ENCODE measurements around the gene HGFAC.

Gene HGFAC

DNA sequence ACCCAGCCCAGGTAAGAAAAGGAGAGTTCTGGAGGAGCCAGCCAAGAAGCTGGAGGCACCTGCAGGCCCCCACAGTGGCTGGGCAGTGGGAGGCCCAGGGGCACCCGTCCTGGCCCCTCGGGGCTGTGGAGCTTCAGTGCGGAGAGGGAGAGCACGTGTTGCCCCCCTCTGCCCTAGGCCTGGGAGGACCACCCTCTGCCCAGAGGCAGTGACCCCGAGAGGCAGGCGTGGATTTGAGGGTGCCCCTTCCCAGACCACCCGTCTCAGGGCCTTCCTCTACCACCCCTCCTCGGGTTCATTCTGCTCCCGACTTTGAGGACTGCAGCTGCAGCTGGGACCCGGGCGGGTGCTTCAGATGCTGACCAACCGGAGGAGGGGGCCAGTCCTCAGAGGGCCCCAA, 12.1 kb upstream of the HGFAC start:
- no peaks in the 10 kb centered on the region for H3K36me3 ChIP-seq
- no peak overlapping the region for H3K4me3 ChIP-seq (ENCODE audit: low read depth in 1 of 2, low read length in 1 of 2)
- H3K27me3 ChIP-seq, result no peaks in the 10 kb centered on the region
- H3K27ac ChIP-seq, result no peak overlapping the region
- TF ChIP-seq CTCF (IDR thresholded peaks at IDR 0.05), result no peak
- H3K4me1 ChIP-seq (ENCODE audit: control insufficient read depth in 1 of 2, insufficient read depth in 1 of 2, low read depth in 1 of 2, low read length in 1 of 2), result no peaks in the 10 kb centered on the region
- H3K9me3 ChIP-seq, result no peaks in the 10 kb centered on the region

DNA sequence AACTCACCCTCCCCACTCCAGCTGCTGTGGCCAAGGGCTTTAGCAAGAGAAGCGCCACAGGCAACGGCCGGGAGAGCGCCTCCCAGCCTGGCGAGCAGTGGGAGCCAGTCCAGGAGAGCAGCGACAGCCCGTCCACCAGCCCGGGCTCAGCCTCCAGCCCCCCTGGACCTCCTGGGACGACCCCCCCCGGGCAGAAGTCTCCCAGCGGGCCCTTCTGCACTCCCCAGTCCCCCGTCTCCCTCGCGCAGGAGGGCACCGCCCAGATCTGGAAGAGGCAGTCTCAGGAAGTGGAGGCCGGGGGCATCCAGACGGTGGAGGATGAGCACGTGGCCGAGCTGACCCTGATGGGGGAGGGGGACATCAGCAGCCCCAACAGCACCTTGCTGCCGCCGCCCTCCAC, 11.2 kb upstream of the HGFAC start:
- Histone ChIP-seq H3K4me3 (ENCODE audit: low read depth in 1 of 2, low read length in 1 of 2) (no peak overlapping the region), H3K36me3 (no peaks in the 10 kb centered on the region), H3K27me3 (no peaks in the 10 kb centered on the region), H3K9me3 (no peaks in the 10 kb centered on the region), H3K27ac (no peak overlapping the region), H3K4me1 (ENCODE audit: control insufficient read depth in 1 of 2, insufficient read depth in 1 of 2, low read depth in 1 of 2, low read length in 1 of 2) (no peaks in the 10 kb centered on the region)
- TF ChIP-seq CTCF (IDR thresholded peaks at IDR 0.05), result no peak

DNA sequence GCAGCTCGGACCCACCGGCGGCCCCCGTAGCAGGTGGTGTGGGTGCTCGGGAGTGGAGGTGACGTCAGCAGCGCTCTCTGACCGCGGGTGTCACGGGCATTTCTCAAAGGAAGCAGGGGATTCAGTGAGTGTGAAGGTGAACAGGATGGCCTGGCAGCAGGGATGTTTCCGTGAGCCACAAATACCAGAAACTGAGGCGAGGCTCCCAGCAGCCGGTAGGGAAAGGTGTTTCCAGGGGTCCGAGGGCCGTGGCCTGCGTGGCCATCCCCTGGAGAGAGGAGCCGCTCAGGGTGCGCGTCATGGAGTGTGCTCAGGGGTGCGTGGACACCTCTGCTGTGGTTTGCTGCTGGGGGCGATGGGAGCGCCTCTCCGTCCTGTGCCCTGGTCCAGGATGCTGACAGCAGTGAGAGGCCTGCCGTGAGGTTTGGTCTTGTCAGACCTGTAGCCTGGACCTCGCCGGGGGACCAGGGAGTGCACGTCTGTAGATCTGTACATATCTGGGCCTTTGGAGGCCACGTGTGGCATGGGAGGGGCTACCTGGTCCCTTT, 10.2 kb upstream of the HGFAC start:
- Histone ChIP-seq H3K4me3 (ENCODE audit: low read depth in 1 of 2, low read length in 1 of 2) (no peak overlapping the region), H3K36me3 (no peaks in the 10 kb centered on the region), H3K27ac (no peak overlapping the region), H3K27me3 (no peaks in the 10 kb centered on the region), H3K9me3 (no peaks in the 10 kb centered on the region), H3K4me1 (ENCODE audit: control insufficient read depth in 1 of 2, insufficient read depth in 1 of 2, low read depth in 1 of 2, low read length in 1 of 2) (no peaks in the 10 kb centered on the region)
- TF ChIP-seq CTCF (IDR thresholded peaks at IDR 0.05), result no peak

DNA sequence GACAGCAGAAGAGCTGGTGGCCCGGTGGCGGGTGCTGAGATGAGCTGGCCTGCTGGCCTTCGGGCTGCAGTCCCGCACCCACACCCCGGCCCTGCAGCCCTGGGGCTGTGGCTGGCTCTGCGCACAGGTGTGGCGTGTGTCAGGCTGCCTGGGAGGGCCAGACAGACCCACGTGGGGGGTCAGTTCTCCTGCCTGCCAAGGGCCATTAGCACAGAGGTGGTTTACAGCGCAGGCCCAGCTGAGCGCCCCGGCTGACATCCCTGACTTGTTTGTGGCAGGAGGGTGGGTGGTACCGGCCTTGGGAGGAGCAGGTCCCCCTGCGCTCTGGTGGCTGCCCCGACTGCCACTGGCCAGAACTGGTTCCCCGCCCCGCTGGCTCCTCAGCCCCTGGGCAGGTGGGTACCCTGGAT, 9.4 kb upstream of the HGFAC start:
- H3K27me3 ChIP-seq, result no peaks in the 10 kb centered on the region
- no peak for TF ChIP-seq CTCF (IDR thresholded peaks at IDR 0.05)
- no peak overlapping the region for H3K27ac ChIP-seq
- no peaks in the 10 kb centered on the region for H3K36me3 ChIP-seq
- H3K4me1 ChIP-seq (ENCODE audit: control insufficient read depth in 1 of 2, insufficient read depth in 1 of 2, low read depth in 1 of 2, low read length in 1 of 2), result no peaks in the 10 kb centered on the region
- H3K9me3 ChIP-seq, result no peaks in the 10 kb centered on the region
- H3K4me3 ChIP-seq (ENCODE audit: low read depth in 1 of 2, low read length in 1 of 2), result no peak overlapping the region

GRCh38 chr4:3433138-3433869, 8.5 kb upstream of the HGFAC start:
- no peaks in the 10 kb centered on the region for H3K36me3 ChIP-seq
- no peak for TF ChIP-seq CTCF (IDR thresholded peaks at IDR 0.05)
- no peaks in the 10 kb centered on the region for H3K9me3 ChIP-seq
- H3K27ac ChIP-seq, result no peak overlapping the region
- H3K4me1 ChIP-seq (ENCODE audit: control insufficient read depth in 1 of 2, insufficient read depth in 1 of 2, low read depth in 1 of 2, low read length in 1 of 2), result no peaks in the 10 kb centered on the region
- H3K4me3 ChIP-seq (ENCODE audit: low read depth in 1 of 2, low read length in 1 of 2), result no peak overlapping the region
- H3K27me3 ChIP-seq, result no peaks in the 10 kb centered on the region

All from neutrophil (primary cell).